ENCODE results near the gene CFAP221. TPM values are rescaled to one million over a fixed set of nuclear protein-coding genes. Genes with fewer than 3 reads are reported as not detected.

The CFAP221 gene
- total RNA-seq, 8 experiments from 2014 or later: 0.52 to 18.7 (median 6.0) TPM; not detected in 1

DNA sequence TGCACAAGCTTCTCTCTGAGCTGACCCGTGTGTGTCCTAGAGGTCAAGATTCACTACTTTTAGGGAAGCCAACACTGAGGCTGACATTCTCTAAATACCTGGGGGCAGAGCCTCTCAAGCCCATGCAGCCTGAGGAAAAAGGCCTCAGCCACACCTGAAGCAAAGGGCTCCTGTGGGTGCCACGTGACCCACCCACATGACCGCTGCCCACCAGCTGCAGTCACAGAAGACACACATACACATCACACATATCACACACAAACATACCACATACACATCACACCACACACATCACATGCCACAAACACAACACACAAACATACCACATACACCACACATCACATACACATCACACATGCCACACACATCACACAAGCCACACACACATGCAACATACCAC, 149.3 kb downstream of the CFAP221 start:
- in situ Hi-C loops (cut with MboI; ENCODE audit: low pct_unique_long_range_greater_than_20kb in 2 of 9, low sequenced_read_pairs in 9 of 9, unreplicated experiment in 9 of 9): no loop called here
- Histone ChIP-seq H3K4me1 (replicated peaks in 1 of 2) (peaks cover 25 to 29% of the 10 kb centered on the region in 2 donors), H3K4me3 (no peak overlapping the region), H3K27ac (no peak overlapping the region)
- WGBS, 10 experiments: 40 to 100% (median 100%) methylated on average over 1 of the region's 3 CpGs; no CpG with 5 or more reads in 7 of the 10 experiments
- ATAC-seq (replicated peaks in 6 of 8): no peak

DNA sequence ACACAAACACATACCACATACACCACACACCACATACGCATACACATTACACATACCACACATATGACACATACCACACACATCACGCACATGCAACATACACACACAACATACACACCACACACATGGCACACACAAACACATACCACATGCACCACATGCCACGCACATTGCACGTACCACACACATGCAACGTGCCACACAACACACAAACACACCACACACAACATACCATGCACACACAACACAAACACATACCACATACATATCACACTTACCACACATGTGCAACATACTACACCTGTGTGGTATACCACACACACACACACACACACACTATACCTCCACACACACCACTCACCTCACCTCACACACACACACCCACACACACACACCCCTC, 149.7 kb downstream of the CFAP221 start:
- in situ Hi-C loops (cut with MboI; ENCODE audit: low pct_unique_long_range_greater_than_20kb in 2 of 9, low sequenced_read_pairs in 9 of 9, unreplicated experiment in 9 of 9): no loop called here
- Histone ChIP-seq H3K27ac (peak overlapping the region in 1 of 2 donors; percentile 2), H3K4me1 (replicated peaks in 1 of 2) (peaks cover 25 to 29% of the 10 kb centered on the region in 2 donors), H3K4me3 (no peak overlapping the region)
- ATAC-seq (replicated peaks in 6 of 8): no peak
- 44 to 80% (median 68%) methylated on average over 1 to 3 of the region's 5 CpGs; no CpG with 5 or more reads in 7 of the 10 experiments for WGBS, 10 experiments

DNA sequence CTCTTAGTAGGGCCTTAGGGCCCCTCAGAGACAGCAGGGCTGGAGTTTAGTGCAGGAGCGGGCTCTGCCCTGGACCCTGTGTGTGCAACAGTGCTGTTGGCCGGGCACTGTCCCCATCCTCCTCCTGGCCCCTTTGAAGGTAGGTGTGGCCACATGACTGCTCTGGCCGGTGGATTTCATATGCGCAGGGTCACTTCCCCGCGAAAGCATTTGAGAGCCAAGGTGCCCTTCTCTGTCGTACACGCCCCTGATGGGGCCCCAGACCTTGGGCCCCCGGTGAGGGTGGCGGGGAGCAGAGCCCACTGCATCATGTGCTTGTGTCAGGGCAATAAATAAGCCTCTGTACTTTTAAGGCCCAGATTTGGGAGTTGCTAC, 150.2 kb downstream of the CFAP221 start:
- ATAC-seq (replicated peaks in 6 of 8): peak in 5 of 8 experiments; percentile 45 to 70 (median 69)
- Histone ChIP-seq H3K4me3 (no peak overlapping the region), H3K4me1 (replicated peaks in 1 of 2) (peaks cover 25 to 29% of the 10 kb centered on the region in 2 donors), H3K27ac (peak overlapping the region; percentile 10 to 30)
- in situ Hi-C loops (cut with MboI; ENCODE audit: low pct_unique_long_range_greater_than_20kb in 2 of 9, low sequenced_read_pairs in 9 of 9, unreplicated experiment in 9 of 9): no loop called here
- 20% methylated on average over 2 of the region's 10 CpGs; no CpG with 5 or more reads in 9 of the 10 experiments for WGBS, 10 experiments

DNA sequence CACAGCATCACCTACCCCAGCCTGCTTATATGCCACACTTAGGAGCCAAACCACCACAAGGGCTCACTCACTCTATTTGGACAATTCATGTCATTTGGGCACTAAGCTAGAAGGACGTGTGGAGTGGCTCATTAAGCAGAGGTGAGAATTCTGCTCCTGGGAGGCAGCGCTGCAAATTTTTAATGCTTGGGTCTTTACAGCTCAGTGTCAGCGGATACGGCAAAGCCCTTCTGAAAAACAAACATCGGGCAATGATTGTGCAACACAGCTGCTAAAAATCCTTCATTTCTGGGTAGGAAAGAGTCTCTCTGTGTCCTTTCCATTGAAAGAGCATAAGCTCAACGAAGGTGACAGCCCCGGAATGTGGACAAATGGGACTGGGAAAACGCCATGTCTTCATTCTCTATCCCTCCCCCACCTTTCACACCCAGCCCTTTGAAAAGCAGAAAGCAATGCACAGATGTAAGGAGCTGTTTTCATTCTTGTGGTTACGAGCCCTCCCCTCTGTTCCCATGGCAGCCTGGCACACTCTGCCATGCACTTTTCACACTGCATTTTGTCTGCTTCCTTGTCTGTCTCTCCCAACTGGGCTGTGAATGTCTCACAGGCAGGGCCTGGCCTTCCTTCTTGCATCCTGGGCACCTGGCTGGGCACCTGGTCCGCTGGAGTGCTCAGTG, 150.7 kb downstream of the CFAP221 start:
- WGBS, 10 experiments: 0 to 36% (median 0%) methylated on average over 1 to 8 of the region's 10 CpGs; no CpG with 5 or more reads in 3 of the 10 experiments
- in situ Hi-C loops (cut with MboI; ENCODE audit: low pct_unique_long_range_greater_than_20kb in 2 of 9, low sequenced_read_pairs in 9 of 9, unreplicated experiment in 9 of 9): no loop called here
- ATAC-seq (replicated peaks in 6 of 8): peak; percentile 51 to 85 (median 73)
- Histone ChIP-seq H3K4me3 (no peak overlapping the region), H3K27ac (peak overlapping the region; percentile 10 to 30), H3K4me1 (replicated peaks in 1 of 2) (peaks cover 25 to 29% of the 10 kb centered on the region in 2 donors)

DNA sequence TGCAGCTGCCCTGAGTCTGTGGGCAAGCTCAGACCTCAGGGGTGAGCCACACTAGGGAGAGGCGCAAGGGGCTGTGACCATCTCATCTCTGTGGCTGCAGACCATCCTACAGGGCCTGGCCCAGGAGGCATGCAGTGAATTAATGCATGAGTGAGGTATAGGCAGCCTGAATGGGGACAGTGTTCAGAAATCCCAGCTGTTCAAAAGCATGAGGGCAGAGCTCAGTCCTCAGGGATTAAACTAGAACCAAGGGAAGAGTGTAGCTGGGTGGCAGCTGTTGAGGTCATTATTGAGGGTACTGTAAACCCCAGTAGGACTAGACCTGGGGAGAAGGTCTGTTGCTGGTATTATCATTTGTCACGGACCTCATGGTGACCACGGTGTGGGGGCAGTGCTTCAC, 151.8 kb downstream of the CFAP221 start:
- no peak overlapping the region for H3K27ac ChIP-seq
- in situ Hi-C loops (cut with MboI; ENCODE audit: low pct_unique_long_range_greater_than_20kb in 2 of 9, low sequenced_read_pairs in 9 of 9, unreplicated experiment in 9 of 9): no loop called here
- H3K4me1 ChIP-seq (replicated peaks in 1 of 2): peaks cover 31 to 36% of the 10 kb centered on the region in 2 donors
- ATAC-seq (replicated peaks in 6 of 8): no peak
- whole genome bisulfite sequencing, 10 experiments: 40 to 100% (median 86%) methylated on average over 1 to 2 of the region's 3 CpGs; no CpG with 5 or more reads in 4 of the 10 experiments
- H3K4me3 ChIP-seq: no peak overlapping the region

DNA sequence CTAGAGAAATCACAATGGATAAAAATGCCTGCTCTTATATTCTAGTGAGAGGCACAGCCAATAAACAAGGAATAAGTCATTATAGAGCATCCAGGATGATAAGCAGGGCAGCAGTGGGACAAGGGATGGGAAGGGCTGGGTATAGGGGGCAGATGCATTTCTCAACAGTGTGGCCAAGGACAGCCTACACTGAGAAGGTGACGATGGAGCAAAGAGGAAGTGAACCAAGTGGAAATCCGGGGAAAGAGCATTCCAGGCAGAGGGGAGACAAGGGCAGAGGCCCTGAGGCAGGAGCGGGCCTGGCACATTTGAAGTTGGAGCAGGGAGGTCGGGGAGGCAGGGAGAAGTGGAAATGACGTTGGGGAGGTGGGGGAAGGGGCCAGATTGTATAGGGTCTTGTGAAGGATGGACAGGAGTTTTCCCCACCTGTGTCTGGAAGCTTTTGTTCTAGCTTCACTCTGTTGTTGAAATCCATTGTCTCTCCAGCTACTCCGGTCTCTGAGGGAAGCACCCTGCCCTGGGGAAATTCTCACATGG, 152.3 kb downstream of the CFAP221 start:
- in situ Hi-C loops (cut with MboI; ENCODE audit: low pct_unique_long_range_greater_than_20kb in 2 of 9, low sequenced_read_pairs in 9 of 9, unreplicated experiment in 9 of 9): no loop called here
- Histone ChIP-seq H3K27ac (no peak overlapping the region), H3K4me1 (replicated peaks in 1 of 2) (peaks cover 31 to 36% of the 10 kb centered on the region in 2 donors), H3K4me3 (no peak overlapping the region)
- WGBS, 10 experiments: 54 to 80% methylated on average over 1 to 2 of the region's 6 CpGs; no CpG with 5 or more reads in 8 of the 10 experiments
- ATAC-seq (replicated peaks in 6 of 8): no peak

DNA sequence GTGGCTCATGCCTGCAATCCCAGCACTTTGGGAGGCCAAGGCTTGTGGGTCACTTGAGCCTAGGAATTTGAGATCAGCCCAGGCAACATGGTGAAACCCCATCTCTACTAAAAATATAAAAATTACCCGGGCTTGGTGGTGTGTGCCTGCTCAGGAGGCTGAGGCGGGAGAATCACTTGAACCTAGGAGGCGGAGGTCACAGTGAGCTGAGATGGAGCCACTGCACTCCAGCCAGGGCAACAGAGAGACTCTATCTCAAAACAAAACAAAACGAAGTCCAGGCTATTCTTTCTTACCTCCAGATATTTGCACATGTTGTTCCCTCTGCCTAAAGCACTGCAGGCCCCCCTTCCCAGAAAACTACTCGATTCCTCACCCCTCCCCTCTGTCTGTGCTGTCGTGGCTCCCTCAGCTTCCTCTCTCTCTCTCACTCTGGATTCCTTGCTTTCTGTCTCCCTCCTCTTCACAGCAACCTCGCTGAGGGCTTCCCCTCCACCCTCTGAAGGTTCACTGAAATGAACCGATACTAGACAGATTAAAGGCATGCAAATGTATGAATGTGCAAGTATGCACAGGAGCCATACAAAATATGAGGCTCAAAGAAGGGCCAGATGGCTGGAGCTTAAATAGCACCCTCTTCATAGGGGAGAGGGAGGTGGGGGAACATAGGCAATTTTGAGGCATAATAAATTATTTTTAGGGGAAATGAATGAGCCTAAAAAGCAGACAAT, 153.2 kb downstream of the CFAP221 start:
- WGBS, 10 experiments: 7 to 93% (median 47%) methylated on average over 1 to 7 of the region's 8 CpGs; no CpG with 5 or more reads in 2 of the 10 experiments
- Histone ChIP-seq H3K4me3 (no peak overlapping the region), H3K4me1 (replicated peaks in 1 of 2) (peaks cover 31 to 36% of the 10 kb centered on the region in 2 donors), H3K27ac (no peak overlapping the region)
- in situ Hi-C loops (cut with MboI; ENCODE audit: low pct_unique_long_range_greater_than_20kb in 2 of 9, low sequenced_read_pairs in 9 of 9, unreplicated experiment in 9 of 9): no loop called here
- peak in 3 of 8 experiments; percentile 32 to 80 (median 43) for ATAC-seq (replicated peaks in 6 of 8)

DNA sequence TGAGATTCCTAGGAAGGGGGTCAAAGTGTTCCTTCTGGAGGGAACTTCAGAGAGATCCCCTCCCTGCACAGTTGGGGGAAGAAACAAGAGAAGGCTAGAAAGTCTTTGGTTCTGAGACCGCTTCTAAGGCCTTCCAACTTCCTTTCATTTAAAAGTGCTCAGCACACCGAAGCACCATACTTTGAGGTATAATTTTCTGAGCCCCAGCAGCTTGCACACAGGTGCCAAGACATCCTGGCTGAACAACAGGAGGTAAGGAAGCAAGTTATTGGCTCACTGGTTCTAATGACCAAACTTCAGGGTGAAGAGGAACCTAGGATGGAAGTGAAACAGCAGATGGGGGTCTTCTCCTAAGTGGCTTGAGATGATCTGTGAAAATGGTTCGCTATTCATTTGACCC, 154.0 kb downstream of the CFAP221 start:
- in situ Hi-C loops (cut with MboI; ENCODE audit: low pct_unique_long_range_greater_than_20kb in 2 of 9, low sequenced_read_pairs in 9 of 9, unreplicated experiment in 9 of 9): no loop called here
- ATAC-seq (replicated peaks in 6 of 8): no peak
- no peak overlapping the region for H3K27ac ChIP-seq
- H3K4me3 ChIP-seq: no peak overlapping the region
- WGBS, 10 experiments: 83 to 100% (median 100%) methylated on average over 1 to 3 of the region's 3 CpGs; no CpG with 5 or more reads in 5 of the 10 experiments
- H3K4me1 ChIP-seq (replicated peaks in 1 of 2): peaks cover 31 to 36% of the 10 kb centered on the region in 2 donors

DNA sequence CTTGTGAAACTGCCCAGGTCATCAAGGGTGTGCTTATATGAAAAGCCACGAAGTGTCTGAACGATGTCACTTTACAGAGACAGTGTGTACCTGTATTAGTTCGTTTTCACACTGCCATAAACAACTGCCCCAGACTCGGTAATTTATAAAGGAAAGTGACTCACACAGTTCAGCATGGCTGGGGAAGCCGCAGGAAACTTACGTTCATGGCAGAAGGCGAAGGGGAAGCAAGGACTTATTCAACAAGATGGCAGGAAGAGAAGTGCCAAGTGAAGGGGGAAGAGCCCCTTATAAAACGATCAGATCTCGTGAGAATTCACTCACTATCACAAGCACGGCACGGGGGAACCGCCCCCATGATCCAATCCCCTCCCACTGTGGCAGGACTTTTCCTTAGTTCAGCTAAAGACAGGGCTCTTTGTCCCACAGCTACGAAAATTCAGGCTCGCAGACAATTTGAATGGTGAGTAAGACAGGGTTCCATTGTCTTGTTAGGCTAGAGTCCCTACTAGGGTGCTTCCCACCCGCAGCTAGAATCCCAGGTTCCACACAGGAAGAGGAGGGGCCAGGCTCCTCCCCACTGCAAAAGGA, 154.9 kb downstream of the CFAP221 start:
- peaks cover 29 to 34% of the 10 kb centered on the region in 2 donors for H3K4me1 ChIP-seq (replicated peaks in 1 of 2)

DNA sequence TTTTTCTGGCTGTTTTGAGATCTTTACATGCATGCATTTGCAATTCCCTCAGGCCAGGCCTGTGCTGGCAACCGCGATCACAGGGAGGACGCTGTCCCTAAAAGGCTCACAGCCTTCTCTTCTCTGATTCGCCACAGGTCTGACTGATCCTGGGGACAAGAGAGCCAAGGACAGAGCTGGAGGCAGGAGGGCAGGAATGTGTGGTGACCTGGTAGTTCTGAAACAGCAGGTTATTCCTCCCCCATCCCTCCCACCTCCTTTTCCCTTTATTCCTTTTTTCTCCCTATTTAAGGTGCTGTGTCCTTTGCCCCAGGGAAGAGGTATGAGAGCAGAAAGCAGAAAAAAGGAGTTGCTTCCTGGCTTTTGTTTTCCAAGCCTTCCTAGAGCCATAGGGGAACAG, 156.6 kb downstream of the CFAP221 start:
- in situ Hi-C loops (cut with MboI; ENCODE audit: low pct_unique_long_range_greater_than_20kb in 2 of 9, low sequenced_read_pairs in 9 of 9, unreplicated experiment in 9 of 9): no loop called here
- peak in 5 of 8 experiments; percentile 23 to 35 (median 31) for ATAC-seq (replicated peaks in 6 of 8)
- Histone ChIP-seq H3K27ac (no peak overlapping the region), H3K4me3 (no peak overlapping the region), H3K4me1 (replicated peaks in 1 of 2) (peaks cover 13 to 16% of the 10 kb centered on the region in 2 donors)
- WGBS, 10 experiments: 29 to 86% methylated on average over 1 to 2 of the region's 4 CpGs; no CpG with 5 or more reads in 8 of the 10 experiments

More for the DNA sequence above, 154.9 kb downstream of the CFAP221 start:
- H3K4me3 ChIP-seq: no peak overlapping the region
- in situ Hi-C loops (cut with MboI; ENCODE audit: low pct_unique_long_range_greater_than_20kb in 2 of 9, low sequenced_read_pairs in 9 of 9, unreplicated experiment in 9 of 9): no loop called here
- 33 to 100% (median 66%) methylated on average over 1 to 12 of the region's 15 CpGs for WGBS, 10 experiments
- peak in 2 of 8 experiments; percentile 16 to 23 for ATAC-seq (replicated peaks in 6 of 8)
- no peak overlapping the region for H3K27ac ChIP-seq

DNA sequence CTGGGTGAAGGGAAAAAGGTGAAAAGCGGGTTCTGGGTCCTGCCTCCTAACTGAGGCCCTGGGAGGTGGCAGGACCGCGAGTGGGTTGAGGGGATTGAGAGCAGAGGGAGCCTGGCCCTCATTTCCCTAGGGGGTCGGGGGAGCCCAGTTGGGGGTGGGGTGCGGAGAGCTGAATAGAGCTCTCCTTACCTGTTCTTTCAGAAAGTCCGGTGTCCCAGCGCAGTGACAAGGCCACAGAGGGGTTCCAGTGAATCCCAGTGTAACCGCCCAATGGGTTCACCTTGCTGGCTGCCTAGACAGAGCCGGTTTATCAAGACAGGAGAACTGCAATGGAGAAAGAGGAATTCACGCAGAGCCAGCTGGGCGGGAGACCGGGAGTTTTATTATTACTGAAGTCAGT, 157.1 kb downstream of the CFAP221 start:
- no peak for ATAC-seq (replicated peaks in 6 of 8)
- Histone ChIP-seq H3K4me3 (no peak overlapping the region), H3K27ac (no peak overlapping the region), H3K4me1 (replicated peaks in 1 of 2) (peaks cover 13 to 16% of the 10 kb centered on the region in 2 donors)
- in situ Hi-C loops (cut with MboI; ENCODE audit: low pct_unique_long_range_greater_than_20kb in 2 of 9, low sequenced_read_pairs in 9 of 9, unreplicated experiment in 9 of 9): no loop called here
- WGBS, 10 experiments: 55 to 88% methylated on average over 3 of the region's 12 CpGs; no CpG with 5 or more reads in 8 of the 10 experiments

DNA sequence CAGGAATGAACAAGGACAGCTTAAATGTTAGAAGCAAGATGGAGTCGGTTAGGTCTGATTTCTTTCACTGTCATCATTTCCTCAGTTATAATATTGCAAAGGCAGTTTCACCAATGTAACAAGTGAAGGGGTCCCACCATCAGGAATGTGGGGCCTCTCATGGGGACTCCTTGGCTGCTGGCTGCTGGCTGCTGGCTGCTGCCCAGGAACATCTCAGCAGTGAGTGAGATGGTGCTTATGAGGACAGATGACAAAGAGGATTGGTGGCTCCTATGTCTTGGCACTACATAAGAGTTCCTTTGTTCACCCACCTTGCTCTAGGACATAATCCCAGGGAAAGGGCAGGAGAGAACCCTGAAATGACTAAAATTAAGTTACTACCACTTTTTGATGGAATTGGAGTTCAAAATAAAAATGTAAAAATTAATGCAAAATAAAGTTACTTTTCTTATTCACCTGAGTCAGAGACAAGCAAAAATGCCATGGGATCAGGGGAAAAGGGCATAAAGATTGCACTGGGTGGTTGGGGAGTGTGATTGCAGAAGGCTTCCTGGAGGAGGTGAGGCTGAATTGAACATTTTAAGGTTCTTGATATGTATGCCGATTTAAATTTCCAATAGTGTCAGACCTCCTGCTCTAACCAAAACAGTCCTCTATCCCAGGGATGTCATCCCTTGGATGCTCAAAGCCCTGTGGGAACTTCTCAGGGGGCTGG, 158.1 kb downstream of the CFAP221 start:
- no peak for ATAC-seq (replicated peaks in 6 of 8)
- H3K4me3 ChIP-seq: no peak overlapping the region
- H3K27ac ChIP-seq: no peak overlapping the region
- WGBS, 10 experiments: 46 to 100% (median 94%) methylated on average over 1 to 2 of the region's 2 CpGs; no CpG with 5 or more reads in 1 of the 10 experiments
- in situ Hi-C loops (cut with MboI; ENCODE audit: low pct_unique_long_range_greater_than_20kb in 2 of 9, low sequenced_read_pairs in 9 of 9, unreplicated experiment in 9 of 9): no loop called here
- H3K4me1 ChIP-seq (replicated peaks in 1 of 2): peaks cover 10 to 11% of the 10 kb centered on the region in 2 donors
